Stomach (tissue), 9 donors: ENCODE measurements around the gene PLLP. TPM values are rescaled to one million over a fixed set of nuclear protein-coding genes. Genes with fewer than 3 reads are reported as not detected.

Experiments
- DNase-seq, 2 donors: peaks; one replicate each; pipeline versions ENCODE4 v3.0.0 to v3.0.0-alpha.2; 2013 to 2019
- H3K27ac ChIP-seq, 5 donors: fragments of 200-600 bp in 4 of 5; sonication (generic) in 4 of 5; one replicate each; pipeline ENCODE4 v1.5.1; 2013 to 2019; ENCODE audit warnings: mild to moderate bottlenecking in 1 of 5, moderate library complexity in 1 of 5
- H3K27me3 ChIP-seq, 3 donors: fragments of 200-600 bp; sonication (generic); one replicate each; pipeline ENCODE4 v1.5.1; 2017 to 2019; ENCODE audit warnings: mixed run types in 1 of 3
- H3K36me3 ChIP-seq, 4 donors: fragments of 200-600 bp; sonication (generic); 1 replicate in 3 of 4; 2 replicates in 1 of 4; pipeline ENCODE4 v1.5.1; 2016 to 2019
- H3K4me1 ChIP-seq, 4 donors: fragments of 200-600 bp; sonication (generic); one replicate each; pipeline ENCODE4 v1.5.1; 2016 to 2019
- H3K4me3 ChIP-seq, 4 donors: fragments of 200-600 bp; sonication (generic) in 3 of 4; one replicate each; pipeline ENCODE4 v1.5.1; 2016 to 2019; ENCODE audit warnings: mild to moderate bottlenecking in 1 of 4
- H3K9me3 ChIP-seq, 4 donors: fragments of 200-600 bp; sonication (generic); one replicate each; pipeline ENCODE4 v1.5.1; 2016 to 2019
- EP300 ChIP-seq: sonication (generic); formaldehyde crosslinking; IDR thresholded peaks from one replicate; pipeline ENCODE4 v1.6.1; 2017; ENCODE audit warnings: antibody characterized with exemption
- POLR2A ChIP-seq, 4 donors: fragments of 450-650 bp; IDR thresholded peaks; one replicate each; pipeline ENCODE4 v1.6.1; 2016; ENCODE audit warnings: antibody characterized with exemption in 4 of 4, control low read depth in 2 of 4, mild to moderate bottlenecking in 1 of 4, moderate library complexity in 1 of 4
- POLR2AphosphoS5 ChIP-seq, 3 donors: sonication (generic); formaldehyde crosslinking; IDR thresholded peaks; one replicate each; pipeline ENCODE4 v1.6.1; 2016; ENCODE audit warnings: antibody characterized with exemption in 3 of 3
- WGBS, 5 donors: extraction: QIAGEN DNeasy Blood & Tissue Kit in 3 of 5; methylation state at CpG; one replicate each; pipeline versions ENCODE4 v1.1.5 to v1.1.7; 2013 to 2018; 5-methylcytosine and 5-hydroxymethylcytosine counted together
- intact Hi-C: fragments of 100-400 bp; cut with DNase I; formaldehyde crosslinking; loops from one replicate; pipeline ENCODE4 v1.15.1; 2023; ENCODE audit warnings: low total_unique reads
- polyA plus RNA-seq, 3 donors: library from polyadenylated mRNA; stranded (reverse); fragments of 200-250 nt; gene quantifications; one replicate each; pipeline ENCODE4 v1.2.3, GENCODE V29; 2013
- total RNA-seq, 5 donors: library from RNA; depleted of rRNA; stranded (reverse); fragments of >200 nt; gene quantifications; one replicate each; pipeline versions ENCODE4 v1.1.0 to v1.2.3, GENCODE V29; 2014 to 2016
- TF ChIP-seq, protein P1 (sequence below), 7 experiments: fragments of 450-650 bp in 4 of 7; fragments of 200-600 bp in 3 of 7; sonication (generic) in 3 of 7; IDR thresholded peaks; one replicate each; pipeline ENCODE4 v1.5.1; 2016 to 2019; ENCODE audit warnings: antibody characterized with exemption in 7 of 7, control low read depth in 2 of 7, mild to moderate bottlenecking in 1 of 7
- donor health status: healthy with polysubstance abuse.
- donor health status: Bipolar disorder and iron deficiency.
- donor health status: healthy.

PLLP gene
- total and polyA plus RNA-seq, 8 donors = 27.4 to 190 (median 51.0) TPM

DNA sequence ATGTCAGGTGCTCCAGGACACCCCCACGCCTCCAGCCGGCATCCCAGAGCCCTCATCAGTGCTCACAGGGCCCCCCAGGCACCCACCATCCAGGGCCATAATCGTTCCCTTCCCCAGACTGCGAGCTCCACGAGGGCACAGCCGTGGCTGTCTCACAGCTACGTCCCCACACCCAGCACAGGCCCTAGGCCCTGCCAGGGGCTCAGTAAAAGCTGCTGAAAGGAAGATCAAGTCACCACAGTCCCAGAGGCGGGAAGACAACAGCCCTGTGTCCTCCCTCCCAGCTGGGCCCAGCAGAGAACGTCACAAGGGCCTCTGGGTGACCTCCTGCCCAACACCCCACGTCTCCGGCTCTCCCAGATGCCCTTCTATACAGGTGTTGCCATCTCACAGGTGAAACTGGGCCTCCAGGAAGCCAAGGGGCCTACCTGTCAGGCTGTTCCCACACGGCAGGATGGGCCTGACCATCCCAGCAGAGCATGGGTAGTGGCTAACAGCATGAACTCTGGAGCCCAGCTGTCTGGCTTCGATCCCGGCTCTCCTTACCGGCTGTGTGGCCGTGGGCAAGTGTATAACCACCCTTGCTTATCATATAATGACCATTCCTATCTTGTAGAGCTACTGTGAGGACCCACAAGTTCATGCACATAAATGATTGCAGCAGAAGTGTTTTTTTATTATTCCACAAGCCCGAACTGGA, 21.5 kb downstream of the PLLP start:
- intact Hi-C loops = no loop called here
- H3K27me3 ChIP-seq = no peaks in the 10 kb centered on the region
- no peak overlapping the region for H3K4me3 ChIP-seq
- H3K9me3 ChIP-seq = no peaks in the 10 kb centered on the region
- peaks cover 0 to 26% (median 9%) of the 10 kb centered on the region in 4 donors for H3K36me3 ChIP-seq
- TF ChIP-seq EP300 = no peak
- no peak for TF ChIP-seq POLR2AphosphoS5 (IDR thresholded peaks at IDR 0.05)
- no peak for TF ChIP-seq POLR2A (IDR thresholded peaks at IDR 0.05)
- TF ChIP-seq, protein P1, sequence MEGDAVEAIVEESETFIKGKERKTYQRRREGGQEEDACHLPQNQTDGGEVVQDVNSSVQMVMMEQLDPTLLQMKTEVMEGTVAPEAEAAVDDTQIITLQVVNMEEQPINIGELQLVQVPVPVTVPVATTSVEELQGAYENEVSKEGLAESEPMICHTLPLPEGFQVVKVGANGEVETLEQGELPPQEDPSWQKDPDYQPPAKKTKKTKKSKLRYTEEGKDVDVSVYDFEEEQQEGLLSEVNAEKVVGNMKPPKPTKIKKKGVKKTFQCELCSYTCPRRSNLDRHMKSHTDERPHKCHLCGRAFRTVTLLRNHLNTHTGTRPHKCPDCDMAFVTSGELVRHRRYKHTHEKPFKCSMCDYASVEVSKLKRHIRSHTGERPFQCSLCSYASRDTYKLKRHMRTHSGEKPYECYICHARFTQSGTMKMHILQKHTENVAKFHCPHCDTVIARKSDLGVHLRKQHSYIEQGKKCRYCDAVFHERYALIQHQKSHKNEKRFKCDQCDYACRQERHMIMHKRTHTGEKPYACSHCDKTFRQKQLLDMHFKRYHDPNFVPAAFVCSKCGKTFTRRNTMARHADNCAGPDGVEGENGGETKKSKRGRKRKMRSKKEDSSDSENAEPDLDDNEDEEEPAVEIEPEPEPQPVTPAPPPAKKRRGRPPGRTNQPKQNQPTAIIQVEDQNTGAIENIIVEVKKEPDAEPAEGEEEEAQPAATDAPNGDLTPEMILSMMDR (IDR thresholded peaks at IDR 0.05) = no peak
- H3K4me1 ChIP-seq = peaks cover 40 to 66% (median 60%) of the 10 kb centered on the region in 4 donors
- peak overlapping the region; percentile 86 to 92 (median 92) for H3K27ac ChIP-seq
- WGBS, 5 donors = 58 to 74% (median 63%) methylated on average over 7 to 17 of the region's 17 CpGs
- DNase-seq = peak; percentile 50 to 59

- no peak overlapping the region for H3K4me3 ChIP-seq
- H3K4me1 ChIP-seq = peaks cover 28 to 54% (median 49%) of the 10 kb centered on the region in 4 donors
- H3K27ac ChIP-seq = peak overlapping the region in 2 of 5 donors; percentile 41 to 75
- WGBS, 5 donors = 94 to 99% (median 96%) methylated on average over 9 of the region's 9 CpGs
- TF ChIP-seq EP300 (no peak), POLR2AphosphoS5 (IDR thresholded peaks at IDR 0.05) (no peak), POLR2A (IDR thresholded peaks at IDR 0.05) (no peak)
- TF ChIP-seq, protein P1 (IDR thresholded peaks at IDR 0.05) = no peak
- intact Hi-C loops = no loop called here
- peaks cover 6 to 38% (median 20%) of the 10 kb centered on the region in 4 donors for H3K36me3 ChIP-seq
- no peaks in the 10 kb centered on the region for H3K9me3 ChIP-seq
- DNase-seq = no peak
- H3K27me3 ChIP-seq = no peaks in the 10 kb centered on the region
These were observed 22.7 kb downstream of the PLLP start for GRCh38 chr16:57261806-57262205.

DNA sequence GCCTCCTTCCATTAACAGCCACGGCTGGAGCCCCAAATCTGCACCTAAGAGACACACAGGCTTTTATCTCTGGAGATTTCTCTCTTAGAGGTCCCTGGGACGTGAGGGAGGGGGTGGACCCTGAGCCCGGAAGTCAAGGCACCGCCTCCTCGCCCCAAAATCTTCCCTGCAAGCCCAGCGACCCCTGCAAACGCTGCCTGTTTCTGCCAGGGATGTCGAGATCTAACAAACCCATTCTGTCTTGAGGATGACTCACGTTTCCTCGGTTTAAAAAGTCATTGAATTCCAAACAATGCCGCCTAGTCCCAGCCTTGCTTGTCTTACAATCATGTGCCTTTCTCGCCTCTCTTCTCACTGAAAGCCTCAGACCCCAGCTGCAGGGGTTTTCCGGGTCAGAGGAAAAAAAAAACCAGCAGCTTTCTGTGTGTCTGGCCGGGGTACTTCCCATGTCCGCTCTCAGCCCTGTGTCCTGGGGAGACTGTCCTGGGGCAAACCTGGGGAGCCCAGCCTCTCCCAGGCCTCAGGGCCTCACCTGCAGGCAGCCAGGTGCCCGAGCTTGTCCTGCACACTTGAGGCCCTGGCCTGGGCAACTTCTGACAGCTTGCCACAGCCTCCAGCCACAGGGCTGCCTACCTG, 24.1 kb downstream of the PLLP start:
- WGBS, 5 donors = 37 to 56% (median 43%) methylated on average over 16 of the region's 16 CpGs

GRCh38 chr16:57258910-57259475, 25.5 kb downstream of the PLLP start:
- Histone ChIP-seq H3K4me3 (no peak overlapping the region), H3K27me3 (no peaks in the 10 kb centered on the region), H3K27ac (peak overlapping the region in 1 of 5 donors; percentile 30), H3K36me3 (peaks cover 29 to 66% (median 49%) of the 10 kb centered on the region in 4 donors), H3K9me3 (no peaks in the 10 kb centered on the region), H3K4me1 (peaks cover 8 to 31% (median 27%) of the 10 kb centered on the region in 4 donors)
- 38 to 88% (median 70%) methylated on average over 1 of the region's 1 CpG for whole genome bisulfite sequencing, 5 donors
- intact Hi-C loops = no loop called here
- TF ChIP-seq POLR2A (IDR thresholded peaks at IDR 0.05) (no peak), POLR2AphosphoS5 (IDR thresholded peaks at IDR 0.05) (no peak), EP300 (no peak)
- DNase-seq = peak in 1 of 2 donors; percentile 21

More for the DNA sequence above, 24.1 kb downstream of the PLLP start:
- no peaks in the 10 kb centered on the region for H3K9me3 ChIP-seq
- peak; percentile 24 to 67 for DNase-seq
- H3K27me3 ChIP-seq = no peaks in the 10 kb centered on the region
- no peak overlapping the region for H3K4me3 ChIP-seq
- H3K27ac ChIP-seq = peak overlapping the region; percentile 41 to 75 (median 57)
- intact Hi-C loops = no loop called here
- H3K4me1 ChIP-seq = peaks cover 17 to 40% (median 35%) of the 10 kb centered on the region in 4 donors
- peaks cover 19 to 51% (median 34%) of the 10 kb centered on the region in 4 donors for H3K36me3 ChIP-seq
- no peak for TF ChIP-seq EP300
- TF ChIP-seq POLR2AphosphoS5 (IDR thresholded peaks at IDR 0.05) = no peak
- TF ChIP-seq, protein P1 (IDR thresholded peaks at IDR 0.05) = no peak
- no peak for TF ChIP-seq POLR2A (IDR thresholded peaks at IDR 0.05)
